ENCODE data around the gene IL12B.

DNA sequence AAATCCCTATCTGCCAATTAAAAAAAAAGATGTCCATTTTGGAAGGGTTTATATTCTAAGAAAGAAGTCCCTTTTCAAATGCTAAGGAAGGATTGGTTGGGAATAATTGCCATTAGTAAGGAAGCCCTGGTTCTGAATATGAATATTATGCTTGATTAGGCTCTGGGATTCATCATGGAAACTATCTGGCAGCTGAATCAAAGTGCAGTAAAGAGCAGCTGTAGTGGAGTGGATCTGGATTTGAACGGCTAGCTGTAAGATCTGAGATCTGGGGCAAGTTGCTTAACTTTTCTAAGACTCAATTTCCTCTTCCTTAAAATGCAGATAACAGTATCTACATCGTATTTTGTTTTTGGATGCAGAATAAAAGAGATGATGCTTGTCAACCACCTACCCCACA is 10.5 kb downstream of the IL12B start:
- TF ChIP-seq EZH2phosphoT487 (IDR thresholded peaks at IDR 0.05; ENCODE audit: insufficient read depth, low read depth), result no peak
- no peak for TF ChIP-seq EZH2 (IDR thresholded peaks at IDR 0.05; ENCODE audit: insufficient read depth, poor library complexity, severe bottlenecking)
